Measurements from ENCODE around the gene RPL26. TPM values are rescaled to one million over a fixed set of nuclear protein-coding genes. Genes with fewer than 3 reads are reported as not detected.

The RPL26 gene
- total RNA-seq, result 6,352 and 10,136 TPM in 2 replicates

GRCh38 chr17:8383143-8383822 is at the start of gene RPL26:
Gene RPL26 (minus strand): TSS chr17:8383193. CDS start chr17:8382310, 883 bp downstream.
- peak; percentile 77 for TF ChIP-seq CTCF (IDR thresholded peaks at IDR 0.05; ENCODE audit: insufficient read depth, low read length, severe bottlenecking)
- peak; percentile 95 for DNase-seq (ENCODE audit: low read depth)
- Histone ChIP-seq H3K4me3 (ENCODE audit: low read depth, low read length) (peak within 1 kb of the TSS; percentile 55), H3K36me3 (ENCODE audit: control insufficient read depth, insufficient read depth, low read length) (peaks cover 17% of the 10 kb centered on the region), H3K27me3 (ENCODE audit: control insufficient read depth, insufficient read depth, low read length) (no peaks in the 10 kb centered on the region)
- no peak for FAIRE-seq

GRCh38 chr17:8430966-8431365 is 48.0 kb upstream of the RPL26 start:
- TF ChIP-seq CTCF (IDR thresholded peaks at IDR 0.05; ENCODE audit: insufficient read depth, low read length, severe bottlenecking), result no peak
- Histone ChIP-seq H3K4me3 (ENCODE audit: low read depth, low read length) (no peak overlapping the region), H3K36me3 (ENCODE audit: control insufficient read depth, insufficient read depth, low read length) (no peaks in the 10 kb centered on the region), H3K27me3 (ENCODE audit: control insufficient read depth, insufficient read depth, low read length) (no peaks in the 10 kb centered on the region)
- no peak for DNase-seq (ENCODE audit: low read depth)
- no peak for FAIRE-seq

GRCh38 chr17:8426802-8427201 is 43.8 kb upstream of the RPL26 start:
- FAIRE-seq (no peak), DNase-seq (ENCODE audit: low read depth) (no peak)
- no peaks in the 10 kb centered on the region for H3K27me3 ChIP-seq (ENCODE audit: control insufficient read depth, insufficient read depth, low read length)
- no peak overlapping the region for H3K4me3 ChIP-seq (ENCODE audit: low read depth, low read length)
- TF ChIP-seq CTCF (IDR thresholded peaks at IDR 0.05; ENCODE audit: insufficient read depth, low read length, severe bottlenecking), result no peak
- no peaks in the 10 kb centered on the region for H3K36me3 ChIP-seq (ENCODE audit: control insufficient read depth, insufficient read depth, low read length)

- DNase-seq (ENCODE audit: low read depth) (peak; percentile 16), FAIRE-seq (no peak)
- Histone ChIP-seq H3K4me3 (ENCODE audit: low read depth, low read length) (no peak overlapping the region), H3K27me3 (ENCODE audit: control insufficient read depth, insufficient read depth, low read length) (no peaks in the 10 kb centered on the region), H3K36me3 (ENCODE audit: control insufficient read depth, insufficient read depth, low read length) (no peaks in the 10 kb centered on the region)
- no peak for TF ChIP-seq CTCF (IDR thresholded peaks at IDR 0.05; ENCODE audit: insufficient read depth, low read length, severe bottlenecking)
These were observed 43.2 kb upstream of the RPL26 start for GRCh38 chr17:8426094-8426720.

GRCh38 chr17:8421571-8421970 is 38.6 kb upstream of the RPL26 start:
- TF ChIP-seq CTCF (IDR thresholded peaks at IDR 0.05; ENCODE audit: insufficient read depth, low read length, severe bottlenecking), result no peak
- FAIRE-seq, result peak; percentile 32
- H3K4me3 ChIP-seq (ENCODE audit: low read depth, low read length), result no peak overlapping the region

More at GRCh38 chr17:8421571-8421970, 38.6 kb upstream of the RPL26 start:
- H3K36me3 ChIP-seq (ENCODE audit: control insufficient read depth, insufficient read depth, low read length), result no peaks in the 10 kb centered on the region
- no peaks in the 10 kb centered on the region for H3K27me3 ChIP-seq (ENCODE audit: control insufficient read depth, insufficient read depth, low read length)
- DNase-seq (ENCODE audit: low read depth), result peak; percentile 67
